Spleen (tissue), 7 donors: ENCODE measurements around the gene NPIPB2.

Experiments
- POLR2A ChIP-seq, 3 donors: fragments of 450-650 bp; IDR thresholded peaks; one replicate each; pipeline ENCODE4 v1.5.1; 2017; ENCODE audit warnings: antibody characterized with exemption in 3 of 3, mild to moderate bottlenecking in 1 of 3
- POLR2AphosphoS5 ChIP-seq, 3 donors: sonication (generic); formaldehyde crosslinking; IDR thresholded peaks; one replicate each; pipeline ENCODE4 v1.5.1; 2017; ENCODE audit warnings: antibody characterized with exemption in 3 of 3
- TF ChIP-seq, protein P1 (sequence below), 11 experiments: fragments of 200-600 bp in 7 of 11; fragments of 450-650 bp in 4 of 11; sonication (generic) in 4 of 11; IDR thresholded peaks in 8 of 11; conservative IDR thresholded peaks in 3 of 11; 1 replicate in 7 of 11; 2 replicates in 4 of 11; pipeline versions ENCODE4 v1.4.0 to v1.8.0; 2016 to 2021; ENCODE audit warnings: antibody characterized with exemption in 11 of 11, inconsistent platforms in 4 of 11, mild to moderate bottlenecking in 1 of 11
- donor health status: DM: no; HTN: no; CAD: no; lungs with moderate emphysema.
- donor health status: DM: no; HTN: no; CAD: no.
- donor health status: DM: no; HTN: no; CAD: no.

GRCh38 chr16:11896486-11897176 is 45.2 kb downstream of the NPIPB2 start:
- no peak for TF ChIP-seq POLR2A (IDR thresholded peaks at IDR 0.05)
- TF ChIP-seq, protein P1, sequence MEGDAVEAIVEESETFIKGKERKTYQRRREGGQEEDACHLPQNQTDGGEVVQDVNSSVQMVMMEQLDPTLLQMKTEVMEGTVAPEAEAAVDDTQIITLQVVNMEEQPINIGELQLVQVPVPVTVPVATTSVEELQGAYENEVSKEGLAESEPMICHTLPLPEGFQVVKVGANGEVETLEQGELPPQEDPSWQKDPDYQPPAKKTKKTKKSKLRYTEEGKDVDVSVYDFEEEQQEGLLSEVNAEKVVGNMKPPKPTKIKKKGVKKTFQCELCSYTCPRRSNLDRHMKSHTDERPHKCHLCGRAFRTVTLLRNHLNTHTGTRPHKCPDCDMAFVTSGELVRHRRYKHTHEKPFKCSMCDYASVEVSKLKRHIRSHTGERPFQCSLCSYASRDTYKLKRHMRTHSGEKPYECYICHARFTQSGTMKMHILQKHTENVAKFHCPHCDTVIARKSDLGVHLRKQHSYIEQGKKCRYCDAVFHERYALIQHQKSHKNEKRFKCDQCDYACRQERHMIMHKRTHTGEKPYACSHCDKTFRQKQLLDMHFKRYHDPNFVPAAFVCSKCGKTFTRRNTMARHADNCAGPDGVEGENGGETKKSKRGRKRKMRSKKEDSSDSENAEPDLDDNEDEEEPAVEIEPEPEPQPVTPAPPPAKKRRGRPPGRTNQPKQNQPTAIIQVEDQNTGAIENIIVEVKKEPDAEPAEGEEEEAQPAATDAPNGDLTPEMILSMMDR (IDR thresholded peaks at IDR 0.05 in 8 of 11, conservative IDR thresholded peaks at IDR 0.05 in 3 of 11) = no peak
- TF ChIP-seq POLR2AphosphoS5 (IDR thresholded peaks at IDR 0.05) = no peak
